HPDE6-E6E7 (cell line): Measurements from ENCODE around the gene IQCC.
A peak's percentile ranks its signal among the peaks of the same experiment; 100 is the strongest.
"Not testable (repeated sequence)": the region's sequence is repeated elsewhere in the genome, so short reads cannot be mapped to it uniquely, and the experiment has no call there.

Source experiments
- DNase-seq: peaks from one replicate; pipeline ENCODE4 v3.0.0; 2011; ENCODE audit warnings: missing footprints; ENCODE audit errors: extremely low spot score

Gene IQCC

DNA sequence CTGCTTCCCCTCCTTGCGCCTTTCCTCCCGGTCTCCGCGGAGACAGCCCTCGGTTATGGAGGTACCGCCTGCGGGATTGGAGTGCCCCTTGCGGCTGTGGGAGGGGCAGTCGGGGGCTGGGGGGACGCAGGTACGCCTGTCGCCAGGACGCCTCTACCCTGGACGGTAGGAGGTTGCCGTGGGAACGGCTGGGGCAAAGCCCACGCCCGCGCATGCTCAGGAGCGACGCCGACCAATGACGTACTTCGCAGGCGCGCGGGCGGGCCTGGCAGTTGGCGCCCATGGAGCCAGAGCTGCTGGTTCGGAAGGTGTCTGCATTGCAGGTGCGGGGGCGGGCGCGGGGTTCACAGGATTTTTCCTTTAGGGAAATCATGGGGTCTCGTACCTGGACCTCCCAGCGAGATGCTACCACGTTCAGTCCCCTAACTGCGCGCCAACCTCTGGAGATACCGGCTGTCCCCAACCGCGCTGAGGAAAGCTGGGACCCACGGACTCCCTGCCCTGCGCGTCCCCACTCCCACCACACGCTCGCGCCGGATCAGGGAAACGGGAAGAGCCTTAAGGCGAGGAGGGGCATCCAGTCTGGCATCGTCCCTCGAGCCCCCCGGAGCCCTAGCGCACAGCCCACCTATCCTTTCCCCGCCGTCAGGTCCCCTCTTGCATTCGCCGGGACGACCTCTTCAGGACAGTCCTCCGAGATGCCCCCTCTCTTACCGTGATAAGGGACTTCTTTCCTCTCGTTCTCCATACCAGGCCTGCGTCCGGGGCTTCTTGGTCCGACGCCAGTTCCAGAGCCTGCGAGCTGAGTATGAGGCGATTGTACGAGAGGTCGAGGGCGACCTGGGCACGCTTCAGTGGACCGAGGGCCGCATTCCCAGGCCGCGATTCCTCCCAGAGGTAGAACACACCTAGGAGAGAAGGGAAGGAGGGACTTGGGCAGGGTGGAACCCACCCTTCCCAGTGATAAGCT lies at the start of gene IQCC:
Gene IQCC (plus strand): TSS at position 271 of the 970 bp plus-strand sequence. CDS start 11 bp downstream, at position 282.
- DNase-seq = peak; percentile 85

DNA sequence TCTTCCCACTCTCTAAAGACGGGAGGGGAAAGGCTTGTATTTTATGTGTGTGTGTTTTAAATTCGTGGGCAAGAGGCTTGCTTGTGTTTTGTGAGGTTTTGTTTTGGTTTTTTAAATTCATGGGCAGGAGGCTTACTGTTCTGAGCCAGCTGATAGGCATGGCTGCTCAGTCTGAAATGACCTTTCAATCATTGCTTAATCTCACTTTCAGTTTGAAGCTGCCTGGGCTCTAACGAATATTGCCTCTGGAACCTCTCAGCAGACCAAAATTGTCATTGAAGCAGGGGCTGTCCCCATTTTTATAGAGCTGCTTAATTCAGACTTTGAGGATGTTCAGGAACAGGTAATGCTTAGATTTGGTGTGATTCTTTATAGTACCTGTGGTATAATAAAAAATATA lies 46.3 kb upstream of the IQCC start:
- DNase-seq = no peak

DNA sequence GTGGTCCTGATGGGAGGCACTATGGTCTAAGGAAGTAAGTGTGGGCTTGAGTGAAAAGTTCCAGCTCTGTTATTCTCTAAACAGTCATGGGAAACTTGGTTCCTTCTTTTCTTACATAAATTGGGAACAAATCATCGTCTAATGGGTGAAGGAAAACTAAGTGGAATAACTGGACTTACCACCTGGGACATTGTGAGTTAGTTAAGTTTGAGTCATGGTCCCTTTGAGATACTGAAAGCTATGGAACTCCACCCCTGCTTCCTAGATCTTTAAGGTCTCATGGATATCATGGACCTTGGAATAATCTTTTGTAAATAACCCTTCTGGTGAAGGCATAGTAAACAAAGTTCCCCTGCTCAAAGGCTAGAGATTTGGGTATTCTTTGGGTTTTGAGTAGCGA lies 42.1 kb upstream of the IQCC start:
- no peak for DNase-seq

DNA sequence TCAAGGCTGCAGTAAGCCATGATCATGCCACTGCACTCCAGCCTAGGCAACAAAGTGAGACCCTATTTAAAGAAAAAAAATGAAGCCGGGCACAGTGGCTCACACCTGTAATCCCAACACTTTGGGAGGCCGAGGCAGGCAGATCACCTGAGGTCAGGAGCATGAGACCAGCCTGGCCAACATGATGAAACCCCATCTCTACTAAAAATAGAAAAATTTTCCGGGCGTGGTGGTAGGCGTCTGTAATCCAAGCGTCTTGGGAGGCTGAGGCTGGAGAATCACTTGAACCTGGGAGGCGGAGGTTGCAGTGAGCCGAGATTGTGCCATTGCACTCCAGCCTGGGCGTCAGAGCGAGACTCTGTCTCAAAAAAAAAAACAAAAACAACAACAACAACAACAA lies 39.8 kb upstream of the IQCC start:
- not testable (repeated sequence) for DNase-seq

DNA sequence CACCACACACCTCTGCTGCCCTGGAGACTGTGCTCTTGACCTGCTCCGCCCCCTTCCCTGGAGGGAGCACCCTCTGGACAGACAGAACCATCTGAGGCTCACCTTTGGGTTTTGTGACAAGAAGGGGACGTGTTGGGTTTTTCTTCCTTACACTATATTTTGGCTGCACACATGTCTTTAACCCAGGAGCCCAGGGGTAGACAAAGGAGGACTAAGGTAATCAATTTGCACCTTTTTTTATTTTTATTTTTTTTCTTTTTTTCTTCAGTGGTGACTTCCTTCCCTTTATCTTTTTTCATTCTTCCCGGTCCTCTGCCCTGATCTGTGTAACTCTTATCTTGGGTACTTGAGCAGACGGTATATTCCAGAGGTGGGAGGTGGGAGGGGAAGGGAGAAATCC lies 34.5 kb upstream of the IQCC start:
- DNase-seq = no peak

DNA sequence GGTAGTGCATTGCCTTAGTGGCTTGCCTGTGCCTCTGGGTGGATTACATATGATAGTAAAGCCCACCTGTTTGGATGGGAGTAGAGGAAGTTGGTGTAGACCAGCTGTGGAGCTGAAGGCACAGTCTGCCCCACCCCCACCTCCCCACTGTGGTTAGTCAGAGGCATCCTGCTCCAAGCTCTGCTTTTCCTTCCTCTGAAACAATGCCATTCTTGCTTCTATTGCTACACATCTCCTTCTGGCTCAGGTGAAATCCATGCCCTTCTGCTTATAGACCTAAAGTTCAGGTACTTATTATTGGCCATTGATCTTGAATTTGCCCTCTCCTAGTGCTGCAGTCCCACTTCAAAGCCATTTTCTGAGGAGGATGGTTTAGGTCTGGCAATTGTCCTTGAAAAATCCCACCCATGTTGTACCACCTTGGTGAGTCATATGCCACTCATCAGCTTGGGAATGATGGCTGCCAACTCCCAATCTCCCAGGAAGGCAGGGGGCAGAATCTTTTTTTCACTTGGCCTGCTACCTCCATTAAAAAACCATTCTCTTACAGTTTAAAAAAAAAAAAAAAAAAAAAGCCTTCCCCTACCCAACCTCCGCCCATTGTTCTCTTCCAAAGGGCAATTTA lies 32.7 kb upstream of the IQCC start:
- peak; percentile 40 for DNase-seq

DNA sequence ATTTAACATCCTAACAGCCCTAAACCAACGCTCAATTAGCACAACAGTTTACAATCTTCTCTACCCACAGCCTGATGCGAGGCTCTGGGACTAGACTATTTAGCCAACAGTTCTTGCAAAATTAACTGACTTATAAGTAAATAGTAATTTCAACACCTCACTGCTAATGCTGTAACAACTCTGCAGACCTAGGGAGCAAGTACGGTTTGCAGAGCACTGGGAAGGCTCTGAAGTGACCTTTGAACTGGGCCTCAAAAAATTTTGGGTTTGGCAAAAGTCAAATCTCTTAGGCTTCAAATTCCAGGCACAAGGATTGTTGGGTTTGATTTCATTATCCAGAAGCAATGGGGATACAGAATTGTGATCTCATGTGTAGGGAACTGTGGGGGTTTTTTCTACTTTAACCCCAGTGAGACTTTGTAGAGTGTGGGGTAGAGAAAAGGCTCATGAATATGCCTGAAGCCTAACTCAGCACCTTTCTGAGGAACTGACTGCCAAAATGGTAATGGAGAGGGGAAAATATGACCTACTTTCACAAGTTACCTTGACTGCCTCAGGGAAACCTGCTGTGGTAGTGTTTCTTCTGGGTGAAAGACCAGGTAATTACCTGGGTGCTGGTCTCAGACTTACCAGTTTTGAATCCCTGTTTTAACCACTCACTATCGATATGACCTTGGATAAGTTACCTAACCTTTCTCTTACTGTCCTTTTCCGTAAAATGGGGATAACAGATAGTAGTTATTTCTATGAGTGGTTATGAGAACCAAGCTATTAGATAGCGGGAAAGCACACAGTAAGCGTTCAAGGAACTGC lies 26.9 kb upstream of the IQCC start:
- DNase-seq = no peak

DNA sequence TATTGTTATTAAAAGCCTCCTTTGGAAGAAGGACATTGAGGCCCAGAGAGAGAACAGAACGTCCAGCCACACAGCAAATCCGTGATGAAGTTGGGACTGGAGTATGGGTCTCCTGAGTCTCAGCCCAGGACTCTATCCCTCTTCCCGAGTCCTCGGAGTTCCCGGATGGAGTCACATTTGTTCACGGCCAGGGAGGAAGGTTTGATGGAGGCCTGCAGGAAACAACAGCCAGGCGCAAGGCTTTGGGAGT lies 26.4 kb upstream of the IQCC start:
- DNase-seq = no peak

DNA sequence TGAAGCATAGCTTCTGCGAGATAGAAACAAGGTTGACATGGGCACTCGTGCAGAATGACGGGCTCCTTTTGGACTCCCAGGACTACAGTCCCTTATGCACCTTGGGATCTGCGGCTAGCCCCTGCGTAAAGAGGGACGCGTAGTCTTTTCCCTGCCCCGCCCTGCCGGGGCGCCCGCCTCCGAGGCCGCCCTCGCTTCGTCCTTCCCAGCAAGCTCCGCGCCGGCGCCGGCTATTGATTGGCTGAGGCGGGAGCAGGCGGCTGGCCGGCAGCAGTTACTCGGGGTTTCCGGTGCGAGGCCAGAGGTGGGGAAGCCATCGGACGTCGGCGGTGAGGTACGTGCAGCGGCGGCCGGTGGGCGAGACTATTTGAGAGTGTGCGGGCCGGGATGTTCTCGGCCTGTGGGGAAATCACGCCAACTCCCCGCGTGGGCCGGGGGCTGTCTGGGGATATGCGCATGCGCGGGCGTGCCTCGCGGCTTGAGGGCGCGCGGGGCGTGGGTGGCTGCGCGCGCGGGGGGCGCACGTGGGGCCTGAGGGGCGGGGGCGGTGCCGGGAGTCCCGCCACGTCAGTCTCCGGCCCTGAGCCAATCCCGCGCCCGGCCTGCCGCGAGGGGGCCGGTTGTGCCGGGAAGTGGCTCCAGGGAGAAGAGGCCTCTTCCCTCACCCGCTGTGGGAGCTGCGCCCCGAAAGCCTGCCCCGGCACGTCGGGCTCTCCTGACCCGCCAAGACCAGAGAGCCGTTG lies 25.9 kb upstream of the IQCC start, which contains the start of gene TXLNA:
Gene TXLNA (plus strand): TSS at position 233 of the 743 bp plus-strand sequence. CDS start 671 bp downstream, outside the sequence.
- DNase-seq = peak; percentile 91

DNA sequence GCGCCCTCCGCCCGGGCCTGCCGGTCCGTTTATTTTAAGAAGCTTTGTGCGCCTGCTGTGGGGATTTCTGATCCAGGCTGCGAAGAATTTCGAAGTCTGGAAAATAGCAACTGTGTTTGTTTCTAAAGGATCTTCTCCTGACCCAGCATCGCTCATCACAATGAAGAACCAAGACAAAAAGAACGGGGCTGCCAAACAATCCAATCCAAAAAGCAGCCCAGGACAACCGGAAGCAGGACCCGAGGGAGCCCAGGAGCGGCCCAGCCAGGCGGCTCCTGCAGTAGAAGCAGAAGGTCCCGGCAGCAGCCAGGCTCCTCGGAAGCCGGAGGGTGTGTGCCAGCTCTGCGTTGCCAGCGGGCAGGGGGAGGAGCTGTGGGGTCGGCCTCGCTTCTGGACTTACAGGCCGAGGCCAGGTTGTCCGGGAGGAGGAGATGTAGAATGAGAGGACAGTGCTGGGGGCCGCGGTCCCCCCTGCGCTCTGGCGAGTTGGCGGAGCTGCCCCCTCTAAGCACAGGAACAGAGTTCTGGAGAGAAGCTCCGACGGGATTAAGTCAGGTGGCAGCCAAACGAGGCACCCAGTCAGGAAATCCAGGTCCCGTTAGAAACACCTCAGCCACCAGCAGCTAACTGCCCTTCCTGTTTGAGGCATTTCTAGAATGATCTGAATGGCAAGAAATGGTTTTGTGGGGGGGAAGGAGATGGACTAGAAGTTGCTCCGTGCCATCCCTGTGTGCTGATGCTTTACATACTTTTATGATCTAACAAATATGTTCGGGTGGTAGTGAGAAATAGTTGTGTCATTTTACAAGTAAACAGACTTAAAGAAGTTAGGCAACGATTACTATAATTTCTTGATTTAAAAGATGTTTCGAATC lies 25.0 kb upstream of the IQCC start:
- peak; percentile 49 for DNase-seq

DNA sequence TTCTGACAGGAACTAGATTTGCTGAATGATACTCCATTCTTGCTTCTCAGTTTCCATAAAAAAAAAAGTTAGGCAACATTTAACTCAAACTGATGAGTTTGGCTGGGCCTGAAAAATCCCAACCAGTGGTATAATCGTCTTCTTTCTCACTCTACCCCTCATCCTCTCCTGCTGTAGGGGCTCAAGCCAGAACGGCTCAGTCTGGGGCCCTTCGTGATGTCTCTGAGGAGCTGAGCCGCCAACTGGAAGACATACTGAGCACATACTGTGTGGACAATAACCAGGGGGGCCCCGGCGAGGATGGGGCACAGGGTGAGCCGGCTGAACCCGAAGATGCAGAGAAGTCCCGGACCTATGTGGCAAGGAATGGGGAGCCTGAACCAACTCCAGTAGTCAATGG lies 24.4 kb upstream of the IQCC start:
- no peak for DNase-seq

DNA sequence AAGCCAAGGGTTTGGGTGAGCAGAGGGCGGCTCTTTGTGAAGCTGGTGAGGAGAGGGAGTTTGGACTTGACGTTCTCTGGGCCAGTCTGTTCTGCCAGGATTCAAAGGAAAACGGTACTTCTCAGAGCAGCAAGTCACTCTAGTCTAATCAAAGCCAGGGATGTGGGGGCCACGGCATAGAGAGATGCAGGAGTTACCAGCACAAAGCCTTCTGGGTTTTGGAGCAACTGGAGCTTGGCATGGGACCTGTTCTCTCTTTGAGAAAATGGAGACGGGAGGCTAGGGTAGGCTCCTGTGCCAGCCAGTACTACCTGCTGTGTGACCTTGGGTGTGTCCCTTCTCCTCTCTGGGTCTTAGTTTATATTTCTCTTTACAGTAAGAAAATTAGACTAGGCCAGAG lies 23.9 kb upstream of the IQCC start:
- no peak for DNase-seq

DNA sequence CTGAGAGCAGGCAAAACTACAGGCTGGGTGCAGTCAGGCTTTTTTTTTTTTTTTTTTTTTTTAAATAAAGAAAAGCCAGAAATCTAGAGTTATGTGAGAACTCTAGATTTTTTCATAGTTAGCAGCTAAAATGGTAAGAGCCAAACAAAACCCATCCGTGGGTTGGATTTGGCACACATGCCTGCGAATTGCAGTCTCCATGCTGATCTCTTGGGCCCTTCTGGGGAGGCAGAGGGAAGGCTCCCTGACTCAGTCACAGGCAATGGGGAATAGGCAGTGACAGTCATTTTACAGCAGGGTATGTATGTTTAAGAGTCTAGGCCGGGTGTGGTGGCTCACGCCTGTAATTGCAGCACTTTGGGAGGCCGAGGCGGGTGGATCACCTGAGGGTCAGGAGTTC lies 23.4 kb upstream of the IQCC start:
- no peak for DNase-seq

DNA sequence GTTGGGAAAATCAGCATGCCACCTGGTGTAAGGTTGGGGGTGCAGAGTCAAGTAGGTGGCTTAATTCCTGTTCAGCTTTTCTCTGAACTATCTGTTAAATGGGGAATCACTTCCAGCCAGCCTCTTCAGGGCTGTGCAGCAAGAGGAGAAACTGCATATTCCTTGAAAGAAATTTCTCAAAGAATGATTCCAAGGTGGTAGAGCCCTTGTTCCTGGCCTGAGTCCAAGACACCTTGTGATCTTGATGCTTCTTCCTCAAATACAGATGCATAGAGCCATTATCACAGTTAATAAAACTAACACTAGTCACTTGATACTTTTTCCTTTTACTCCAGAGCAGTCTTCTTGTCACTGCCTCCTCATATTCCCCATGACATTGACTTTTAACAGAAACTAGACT lies 20.8 kb upstream of the IQCC start:
- no peak for DNase-seq

DNA sequence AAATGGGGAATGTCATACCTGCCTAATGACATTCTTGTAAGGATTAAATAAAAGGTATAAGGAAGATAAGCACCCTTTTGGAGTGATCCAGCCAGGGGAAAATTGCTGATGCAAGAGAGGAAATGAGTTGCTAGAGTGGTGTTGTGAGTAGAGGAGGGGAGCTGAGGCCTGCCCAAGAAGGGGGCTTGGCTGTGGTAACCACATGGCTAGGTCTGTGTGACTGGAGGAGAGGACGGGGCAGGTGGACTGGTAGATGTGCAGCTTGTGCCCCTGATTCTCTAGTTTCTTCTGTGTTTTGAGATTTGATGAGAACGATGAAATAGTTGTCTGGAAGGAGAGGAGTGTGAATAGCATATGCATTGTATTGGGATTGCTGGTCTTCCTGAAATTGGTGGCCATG lies 19.4 kb upstream of the IQCC start:
- DNase-seq = no peak

DNA sequence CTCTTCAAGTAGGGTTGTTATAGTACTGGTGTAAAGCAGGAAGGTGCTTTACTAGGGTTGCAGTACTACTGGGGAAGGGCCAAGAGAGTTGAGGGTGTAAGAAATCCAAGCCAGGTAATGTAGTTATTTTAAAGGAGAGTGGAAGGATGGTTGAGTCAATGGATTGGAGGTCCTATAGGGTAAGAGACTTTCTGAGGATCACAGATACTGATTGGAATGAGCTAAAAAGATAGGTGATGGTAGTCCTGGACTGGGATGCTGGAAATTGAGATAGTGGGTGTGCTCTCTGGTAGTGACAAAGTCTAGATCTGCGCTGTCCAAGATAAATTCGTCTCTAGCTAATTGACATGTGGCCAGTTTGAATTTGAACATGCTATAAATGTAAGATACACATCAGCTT lies 19.0 kb upstream of the IQCC start:
- DNase-seq = no peak

DNA sequence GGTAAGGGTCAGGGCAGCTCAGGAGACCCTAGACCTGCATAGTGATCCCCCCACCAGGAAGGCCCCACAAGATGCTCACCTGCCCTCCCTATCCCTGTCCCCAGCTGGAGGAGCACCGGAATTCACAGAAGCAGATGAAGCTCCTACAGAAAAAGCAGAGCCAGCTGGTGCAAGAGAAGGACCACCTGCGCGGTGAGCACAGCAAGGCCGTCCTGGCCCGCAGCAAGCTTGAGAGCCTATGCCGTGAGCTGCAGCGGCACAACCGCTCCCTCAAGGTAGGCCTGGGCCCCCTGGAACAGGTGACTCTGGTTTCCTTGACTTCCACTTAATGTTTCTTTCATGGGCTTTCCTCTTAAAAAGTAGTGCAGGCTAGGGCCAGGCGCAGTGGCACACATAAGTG lies 17.6 kb upstream of the IQCC start:
- DNase-seq = no peak

DNA sequence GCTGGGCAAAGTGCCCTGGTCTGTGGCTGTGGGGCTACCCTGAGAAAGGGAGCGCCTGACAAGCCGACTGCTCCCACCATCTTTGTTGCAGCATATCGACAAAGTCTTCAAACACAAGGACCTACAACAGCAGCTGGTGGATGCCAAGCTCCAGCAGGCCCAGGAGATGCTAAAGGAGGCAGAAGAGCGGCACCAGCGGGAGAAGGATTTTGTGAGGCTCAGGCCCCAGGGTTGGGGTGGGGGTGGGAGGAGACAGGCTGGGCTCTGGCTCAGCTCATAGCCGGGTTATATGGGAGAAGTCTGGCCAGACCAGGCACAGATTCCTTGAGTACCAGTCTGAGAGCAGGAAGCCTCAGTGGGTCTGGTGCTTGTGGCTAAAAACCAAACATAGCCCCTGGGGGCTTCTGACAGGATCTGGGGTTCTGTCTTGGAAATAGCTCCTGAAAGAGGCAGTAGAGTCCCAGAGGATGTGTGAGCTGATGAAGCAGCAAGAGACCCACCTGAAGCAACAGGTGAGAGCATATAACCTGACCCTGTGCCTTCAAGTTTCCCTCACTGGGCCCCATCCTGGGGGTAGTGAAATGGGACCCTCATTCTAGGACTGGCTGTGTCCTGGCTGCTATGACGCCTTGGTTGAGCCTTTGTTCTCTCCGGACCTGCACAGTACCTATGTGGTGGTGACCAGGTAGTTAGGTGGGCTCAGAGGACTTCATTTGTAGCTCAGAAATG lies 13.1 kb upstream of the IQCC start:
- DNase-seq = no peak

DNA sequence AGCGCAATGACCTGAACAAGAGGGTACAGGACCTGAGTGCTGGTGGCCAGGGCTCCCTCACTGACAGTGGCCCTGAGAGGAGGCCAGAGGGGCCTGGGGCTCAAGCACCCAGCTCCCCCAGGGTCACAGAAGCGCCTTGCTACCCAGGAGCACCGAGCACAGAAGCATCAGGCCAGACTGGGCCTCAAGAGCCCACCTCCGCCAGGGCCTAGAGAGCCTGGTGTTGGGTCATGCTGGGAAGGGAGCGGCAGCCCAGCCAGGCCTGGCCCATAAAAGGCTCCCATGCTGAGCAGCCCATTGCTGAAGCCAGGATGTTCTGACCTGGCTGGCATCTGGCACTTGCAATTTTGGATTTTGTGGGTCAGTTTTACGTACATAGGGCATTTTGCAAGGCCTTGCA lies 10.5 kb upstream of the IQCC start:
- DNase-seq = no peak

DNA sequence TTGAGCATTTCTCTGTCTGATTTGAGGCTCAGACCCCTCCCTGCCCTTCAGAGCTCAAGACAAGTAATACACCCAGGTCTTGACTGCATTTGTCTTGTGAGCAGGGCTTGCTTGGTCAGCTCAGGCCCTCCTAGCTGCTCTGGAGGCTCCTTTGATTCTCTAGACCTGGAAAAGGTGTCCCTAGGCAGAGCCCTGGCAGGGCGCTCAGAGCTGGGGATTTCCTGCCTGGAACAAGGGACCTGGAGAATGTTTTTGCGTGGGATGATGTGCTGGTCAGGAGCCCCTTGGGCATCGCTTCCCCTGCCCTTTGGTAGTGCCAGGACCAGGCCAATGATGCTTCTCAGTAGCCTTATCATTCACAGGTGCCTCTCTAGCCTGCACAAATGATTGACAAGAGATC lies 9.9 kb upstream of the IQCC start:
- DNase-seq = no peak
